ENCODE results near the gene ITGB5.

Gene ITGB5

DNA sequence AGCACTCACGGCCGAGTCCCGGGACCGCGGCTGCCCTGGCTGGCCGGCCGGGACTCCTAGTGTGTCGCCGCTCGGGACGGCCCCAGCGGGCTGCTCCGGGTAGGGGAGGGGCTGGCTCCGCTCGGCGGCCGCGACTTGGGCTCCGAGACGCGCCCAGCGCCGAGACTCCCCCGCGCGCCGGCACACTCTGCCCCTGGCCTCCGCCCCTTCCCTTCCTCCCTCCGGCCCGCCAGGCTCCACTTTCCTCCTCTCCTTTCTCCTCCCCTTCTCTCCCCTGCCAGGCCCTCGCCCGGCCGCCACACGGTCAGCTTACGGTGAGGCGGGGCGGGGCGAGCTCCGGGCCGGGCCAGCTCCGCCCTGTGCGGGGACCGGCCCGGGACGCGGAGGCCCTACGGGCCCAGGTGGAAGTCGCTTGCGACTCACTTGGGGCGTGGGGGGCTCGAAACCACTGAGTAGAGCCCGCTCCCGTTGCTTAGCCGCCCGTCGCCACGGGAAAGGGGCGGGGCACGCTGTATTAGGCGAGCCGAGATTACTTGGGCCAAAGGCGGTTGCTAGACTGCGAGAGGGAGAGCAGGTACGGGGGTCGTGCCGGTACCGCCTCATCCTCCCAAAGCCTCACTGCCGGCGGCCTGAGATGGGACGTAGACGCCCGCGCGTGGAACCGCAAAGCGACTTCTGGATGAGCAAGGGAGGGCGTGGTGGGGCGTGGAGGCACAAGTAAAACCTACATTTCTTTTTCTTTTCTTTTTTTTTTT, at the start of gene ITGB5:
TSS of gene ITGB5 (minus strand) at position 189 of the 755 bp plus-strand sequence. CDS start 365 bp downstream, outside the sequence.
- peak; percentile 5 for DNase-seq

GRCh38 chr3:124935794-124936542, 48.8 kb upstream of the ITGB5 start:
- DNase-seq: no peak

GRCh38 chr3:124935264-124935663, 48.1 kb upstream of the ITGB5 start:
- DNase-seq: no peak

GRCh38 chr3:124934577-124934976, 47.4 kb upstream of the ITGB5 start, which contains the start of gene MUC13:
Gene MUC13, minus strand, starts transcription at chr3:124934751. Its CDS starts 39 bp downstream, at chr3:124934712.
- no peak for DNase-seq

DNA sequence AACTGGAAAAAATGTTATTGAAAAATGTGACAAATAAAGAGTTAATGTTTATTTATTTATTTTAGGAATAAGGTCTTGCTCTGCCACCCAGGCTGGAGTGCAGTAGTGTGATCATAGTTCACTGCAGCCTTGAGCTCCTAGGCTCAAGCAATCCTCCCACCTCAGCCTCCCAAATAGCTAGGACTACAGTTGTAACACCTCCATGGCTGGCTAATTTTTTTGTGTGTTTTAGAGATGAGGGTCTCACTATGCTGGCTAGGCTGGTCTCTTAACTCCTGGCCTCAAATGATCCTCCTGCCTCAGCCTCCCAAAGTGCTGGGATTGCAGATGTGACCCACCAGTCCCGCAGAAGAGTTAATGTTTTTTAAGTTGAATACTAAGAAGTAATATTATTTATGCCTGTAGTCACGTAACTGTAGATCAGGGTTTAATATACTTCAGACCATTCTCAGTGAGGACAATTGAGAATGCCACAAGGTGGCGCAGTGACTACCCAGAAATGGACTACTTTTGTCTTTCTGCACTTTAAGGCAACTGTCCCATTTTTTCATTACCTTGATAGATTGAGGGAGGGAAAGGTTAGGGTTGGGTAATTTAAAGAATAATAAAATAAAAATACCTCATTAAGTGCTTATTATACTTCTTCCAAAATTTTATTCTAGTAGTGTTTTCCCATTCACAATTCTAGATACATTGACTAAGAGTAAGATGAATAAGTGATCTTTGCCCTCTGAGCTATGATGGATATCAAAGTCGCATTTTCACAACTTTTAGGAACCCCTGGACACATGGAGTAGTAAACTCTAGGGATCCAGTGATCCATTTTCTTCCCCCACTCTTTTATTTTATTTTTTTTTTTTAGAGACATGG, 41.4 kb upstream of the ITGB5 start:
- DNase-seq: peak; percentile 62

GRCh38 chr3:124927574-124928045, 40.4 kb upstream of the ITGB5 start:
- no peak for DNase-seq

- DNase-seq: no peak
Observed at GRCh38 chr3:124926426-124927101, 39.4 kb upstream of the ITGB5 start.

DNA sequence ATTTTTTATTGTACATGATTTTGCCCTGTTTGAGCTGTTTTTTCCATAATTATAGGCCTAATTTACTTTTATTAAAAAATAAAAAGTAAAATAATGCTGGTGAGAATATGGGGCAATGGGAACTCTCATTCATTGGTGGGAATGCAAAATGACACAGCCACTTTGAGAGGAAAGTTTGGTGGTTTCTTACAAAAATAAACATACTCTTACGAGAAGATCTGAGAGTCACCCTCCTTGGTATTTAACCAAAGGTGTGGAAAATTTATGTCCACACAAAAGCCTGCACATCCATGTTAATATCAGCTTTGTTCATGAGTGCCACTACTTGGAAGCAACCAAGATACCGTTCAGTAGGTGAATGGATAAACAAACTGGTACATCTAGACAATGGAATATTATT, 37.6 kb upstream of the ITGB5 start:
- no peak for DNase-seq

- no peak for DNase-seq
Observed at GRCh38 chr3:124923833-124924232, 36.7 kb upstream of the ITGB5 start.

- no peak for DNase-seq
Observed at GRCh38 chr3:124920718-124921117, 33.6 kb upstream of the ITGB5 start.

- DNase-seq: no peak
Observed at GRCh38 chr3:124919756-124920155, 32.6 kb upstream of the ITGB5 start.

GRCh38 chr3:124918524-124918923, 31.4 kb upstream of the ITGB5 start:
- DNase-seq: no peak

- no peak for DNase-seq
Observed at GRCh38 chr3:124916837-124917409, 29.8 kb upstream of the ITGB5 start.

GRCh38 chr3:124915254-124915653, 28.1 kb upstream of the ITGB5 start:
- no peak for DNase-seq

- DNase-seq: no peak
Observed at GRCh38 chr3:124907957-124908356, 20.8 kb upstream of the ITGB5 start.

- DNase-seq: no peak
Observed at GRCh38 chr3:124904835-124905492, 17.8 kb upstream of the ITGB5 start.

DNA sequence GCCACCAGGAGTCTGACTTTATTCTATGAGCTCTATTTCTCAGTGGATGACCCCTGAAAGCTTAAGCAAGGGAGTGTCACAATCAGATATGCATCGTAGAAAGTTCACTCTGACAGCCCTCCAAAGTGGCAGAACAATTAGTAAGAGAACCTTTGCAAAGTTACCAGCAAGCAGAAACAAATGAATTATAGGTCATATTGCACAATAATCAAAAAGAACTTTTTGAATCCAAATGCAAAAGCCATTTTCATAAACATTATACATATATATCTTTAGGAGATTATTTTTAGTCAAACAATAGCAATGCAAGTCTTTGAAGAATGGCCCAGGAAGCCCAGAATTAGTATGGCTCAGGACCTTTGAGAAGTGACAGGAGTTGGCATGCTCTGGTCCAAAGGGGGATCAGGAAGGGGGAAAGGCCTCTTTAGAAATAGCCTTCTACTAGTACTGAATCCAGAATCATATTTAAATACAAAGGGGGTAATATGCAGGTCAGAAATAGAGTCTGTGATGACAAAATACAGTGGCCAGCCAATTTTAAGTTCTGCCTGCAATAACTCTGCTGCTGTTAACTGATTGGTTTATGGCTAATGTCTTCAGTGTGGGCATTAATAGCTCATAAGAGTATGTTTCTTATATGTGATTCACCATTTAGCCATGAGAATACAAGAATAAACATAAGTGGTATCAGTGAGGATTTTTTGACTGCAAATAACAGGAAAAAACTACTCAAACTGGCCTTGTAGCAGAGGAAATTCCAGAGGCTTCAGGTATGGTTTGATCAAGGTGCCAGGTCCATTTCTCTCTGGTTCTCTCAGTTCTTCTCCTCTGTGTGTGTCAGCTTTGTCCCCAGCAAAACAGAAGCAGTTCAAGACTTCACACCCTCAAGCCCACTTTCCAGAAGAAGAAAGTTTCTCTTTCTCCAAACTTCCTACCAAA, 17.0 kb upstream of the ITGB5 start:
- no peak for DNase-seq

DNA sequence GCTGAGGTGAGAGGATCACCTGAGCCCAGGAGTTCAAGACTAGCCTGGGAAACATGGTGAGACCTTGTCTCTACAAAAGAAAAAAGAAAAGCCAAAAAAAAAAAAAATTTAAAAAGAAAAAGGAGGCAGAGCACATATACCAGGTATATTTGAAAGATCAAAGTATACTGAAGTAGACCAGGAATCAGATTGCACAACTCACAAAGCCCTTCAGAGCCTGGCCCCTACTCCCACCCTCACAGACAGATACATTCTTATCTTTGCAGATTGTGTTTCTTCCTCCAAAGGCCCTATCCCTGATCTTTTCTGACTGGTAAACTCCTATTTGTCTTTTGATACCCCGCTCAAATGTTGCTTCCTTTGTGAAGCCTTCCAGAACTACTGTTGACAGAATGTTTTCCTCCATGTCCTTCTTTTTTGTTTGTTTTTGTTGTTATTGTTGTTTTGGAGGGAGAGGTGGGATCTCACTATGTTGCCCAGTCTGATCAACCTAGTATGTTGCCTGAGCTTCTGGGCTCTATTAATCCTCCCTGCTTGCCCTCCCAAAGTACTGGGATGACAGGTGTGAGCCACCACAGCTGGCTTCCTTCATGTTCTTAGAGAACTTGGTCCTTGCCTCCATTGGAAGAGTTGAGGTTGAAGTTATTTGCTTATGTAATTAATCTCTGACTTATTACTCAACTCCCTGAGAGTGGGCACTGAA, 9.8 kb upstream of the ITGB5 start:
- no peak for DNase-seq

DNA sequence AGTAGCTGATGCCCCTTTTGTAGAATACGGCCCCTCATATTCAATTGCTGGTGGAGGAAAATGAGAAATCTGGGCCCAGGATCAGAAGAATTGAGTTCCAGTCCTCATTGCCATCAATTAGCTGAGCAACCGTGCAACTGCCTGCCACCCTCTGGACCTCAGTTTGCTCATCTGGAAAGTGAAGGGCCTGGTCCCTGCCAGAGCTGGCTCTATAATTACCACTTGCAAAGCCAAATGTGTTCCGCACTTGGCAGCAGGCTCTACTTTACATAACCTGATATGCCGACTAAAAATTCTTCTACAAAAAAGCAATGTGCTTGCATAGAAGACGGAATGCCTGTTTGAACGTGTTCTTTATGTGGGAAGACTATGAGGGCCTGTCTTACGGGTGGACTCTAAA, 8.6 kb upstream of the ITGB5 start:
- DNase-seq: no peak

- DNase-seq: no peak
Observed at GRCh38 chr3:124893526-124893925, 6.4 kb upstream of the ITGB5 start.

Data from CD4-positive, alpha-beta T cell treated with Interleukin-10 for 1 hour (primary cell).